HG03135 (cell line): ENCODE measurements around the gene ASAH2B.
"Not testable (repeated sequence)": the region's sequence is repeated elsewhere in the genome, so short reads cannot be mapped to it uniquely, and the experiment has no call there.

Experiments used
- ATAC-seq: cut with Tn5 transposase; IDR thresholded peaks from one replicate; pipeline ENCODE4 v1.9.1; 2021; ENCODE audit warnings: mild to moderate bottlenecking, moderate library complexity; ENCODE audit not compliant: unreplicated experiment

Gene ASAH2B

DNA sequence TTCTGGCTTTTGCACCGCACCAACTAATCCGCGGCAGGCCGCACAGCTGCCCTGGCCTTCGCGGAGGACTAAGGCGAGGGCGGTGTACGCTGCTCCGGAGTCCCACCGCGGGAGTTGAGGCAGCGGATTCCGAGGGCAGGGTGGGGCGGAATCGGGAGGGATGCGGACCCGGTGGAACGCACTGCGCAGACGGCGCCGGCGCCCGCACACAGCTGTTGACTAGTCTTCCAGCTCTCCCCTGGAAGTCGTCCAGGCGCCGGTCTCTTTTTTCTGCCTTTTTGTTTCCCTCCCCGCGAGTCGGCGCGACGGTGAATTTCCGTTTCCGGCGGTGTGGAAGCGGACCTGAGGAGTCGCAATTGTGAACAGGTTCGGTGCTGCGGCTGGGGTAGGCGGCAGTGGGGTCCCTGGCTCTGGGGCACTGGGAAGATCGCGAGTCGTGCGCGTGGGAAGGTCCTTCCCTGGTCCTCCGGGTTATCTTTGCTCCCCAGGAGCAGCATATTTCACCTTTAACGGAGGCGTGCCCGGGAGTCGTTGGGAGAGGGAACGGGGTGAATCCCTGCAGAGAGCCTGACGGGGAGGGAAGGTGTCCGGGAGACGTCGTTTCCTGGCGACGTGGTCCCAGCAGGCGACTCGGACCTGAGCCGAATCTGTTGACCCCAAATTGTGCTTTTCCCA, at the start of gene ASAH2B:
TSS of gene ASAH2B (plus strand) at position 319 of the 675 bp plus-strand sequence. CDS start 5,195 bp downstream, outside the sequence.
- ATAC-seq: peak; percentile 78

DNA sequence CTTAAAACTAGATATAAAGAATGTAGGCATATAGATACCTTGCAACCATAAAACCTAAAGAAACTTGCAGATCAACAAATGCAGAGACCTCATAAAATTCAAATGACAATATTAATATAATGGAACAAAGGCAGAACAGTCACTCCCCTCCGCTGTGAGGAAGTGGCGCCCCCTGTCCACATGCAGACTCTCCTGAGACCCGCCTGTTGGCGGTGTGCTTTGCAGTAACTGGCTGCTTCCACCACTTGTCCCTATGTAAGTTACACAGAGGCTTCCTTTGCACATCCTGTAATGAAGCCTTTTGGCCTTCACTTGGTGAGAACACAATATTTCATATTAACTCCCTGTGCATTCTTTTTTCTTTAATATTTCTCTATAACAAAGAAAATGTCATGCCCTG, 41.9 kb upstream of the ASAH2B start:
- ATAC-seq: not testable (repeated sequence)

DNA sequence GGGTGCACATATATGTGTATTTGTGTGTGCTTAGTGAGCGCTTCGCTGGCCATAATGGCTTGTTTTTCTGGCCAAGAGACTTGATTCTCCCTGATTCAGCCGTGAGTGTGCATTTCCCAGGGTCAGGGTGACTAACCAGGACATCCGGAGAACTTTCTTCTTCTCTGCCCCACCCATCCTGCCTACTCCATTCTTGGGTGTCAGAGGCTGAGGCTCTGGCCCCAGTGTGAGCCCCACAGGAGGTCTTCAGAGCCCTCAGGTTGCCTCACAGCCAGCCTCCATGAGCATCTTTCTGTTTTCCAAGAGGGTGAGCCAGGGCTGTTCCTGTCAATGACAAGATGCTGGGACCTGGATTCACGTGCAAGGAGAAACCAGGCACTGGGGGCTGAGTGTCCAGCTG, 37.8 kb upstream of the ASAH2B start:
- not testable (repeated sequence) for ATAC-seq

DNA sequence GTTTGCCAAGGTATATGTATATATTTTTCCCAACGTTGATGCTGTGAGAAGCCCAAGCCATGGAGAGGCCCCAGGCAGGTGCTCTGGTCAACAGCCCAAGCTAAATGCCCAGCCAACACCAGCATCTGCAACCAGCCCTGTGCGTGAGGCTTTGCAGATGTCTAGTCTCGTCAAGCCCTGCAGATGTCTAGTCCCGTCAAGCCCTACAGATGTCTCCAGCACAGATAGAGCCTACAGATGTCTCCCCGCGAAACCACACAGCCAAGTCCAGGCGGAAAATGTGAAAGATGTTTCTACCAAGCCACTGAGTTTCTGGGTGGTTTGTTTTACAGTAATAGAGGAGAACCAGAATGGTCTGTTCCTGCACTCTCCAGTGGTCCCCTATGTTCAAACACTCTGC, 36.7 kb upstream of the ASAH2B start:
- ATAC-seq: not testable (repeated sequence)

DNA sequence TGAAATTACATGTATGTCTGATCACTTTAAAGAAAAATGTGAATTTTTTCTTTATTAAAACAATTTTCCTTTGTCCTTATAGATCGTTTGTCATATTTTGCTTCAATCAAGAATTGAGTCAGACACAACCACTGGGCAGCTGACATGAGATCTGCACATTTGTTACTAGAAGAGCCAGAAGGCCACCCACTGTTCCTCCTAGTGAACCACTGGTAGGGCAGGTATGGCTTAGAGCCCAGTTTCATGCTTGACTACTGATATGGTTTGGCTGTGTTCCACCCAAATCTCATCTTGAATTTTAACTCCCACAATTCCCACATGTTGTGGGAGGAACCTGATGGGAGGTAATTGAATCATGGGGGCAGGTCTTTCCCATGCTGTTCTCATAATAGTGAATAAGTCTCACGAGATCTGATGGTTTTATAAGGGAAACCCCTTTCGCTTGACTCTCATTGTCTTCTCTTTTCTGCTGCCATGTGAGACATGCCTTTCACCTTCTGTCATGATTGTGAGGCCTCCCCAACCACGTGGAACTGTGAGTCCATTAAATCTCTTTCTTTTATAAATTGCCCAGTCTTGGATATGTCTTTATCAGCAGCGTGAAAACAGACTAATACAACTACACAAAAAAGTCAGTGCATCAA, 35.2 kb upstream of the ASAH2B start:
- ATAC-seq: not testable (repeated sequence)

DNA sequence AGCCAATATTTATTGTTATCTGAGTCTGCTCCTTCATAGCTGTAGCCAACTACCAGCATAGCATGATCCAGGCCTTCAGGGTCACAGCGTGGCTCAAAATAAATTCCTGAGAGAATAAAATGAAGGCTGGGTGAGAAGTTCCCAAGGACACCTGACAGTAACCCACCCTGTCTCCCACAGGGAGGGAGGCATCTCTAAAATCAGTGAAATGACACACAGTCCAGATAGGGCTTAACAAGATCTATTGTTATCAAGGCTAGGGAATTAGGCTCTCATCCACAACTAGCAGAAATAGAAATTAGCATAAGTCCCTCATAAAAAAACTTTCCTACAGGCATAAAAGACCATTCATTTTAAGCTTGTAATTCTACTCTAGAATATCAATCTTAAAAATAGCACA, 33.7 kb upstream of the ASAH2B start:
- not testable (repeated sequence) for ATAC-seq

DNA sequence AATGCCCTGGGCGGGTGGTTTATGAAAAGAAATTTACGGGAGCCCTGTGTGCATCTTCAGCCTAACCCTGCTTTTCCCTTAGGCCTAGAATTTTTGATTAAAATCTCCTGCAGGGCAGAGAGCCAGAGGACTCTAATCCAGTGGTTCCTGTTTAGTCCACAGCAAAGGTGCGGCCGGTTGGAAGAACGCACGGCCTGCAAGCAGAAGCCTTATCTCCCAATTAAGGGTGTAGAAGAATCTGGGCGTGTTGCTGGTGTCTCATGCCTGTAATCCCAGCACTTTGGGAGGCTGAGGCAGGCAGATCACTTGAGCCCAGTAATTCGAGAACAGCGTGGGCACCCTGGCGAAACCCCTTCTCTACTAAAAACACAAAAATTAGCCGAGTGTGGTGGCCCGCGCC, 29.5 kb upstream of the ASAH2B start:
- not testable (repeated sequence) for ATAC-seq

DNA sequence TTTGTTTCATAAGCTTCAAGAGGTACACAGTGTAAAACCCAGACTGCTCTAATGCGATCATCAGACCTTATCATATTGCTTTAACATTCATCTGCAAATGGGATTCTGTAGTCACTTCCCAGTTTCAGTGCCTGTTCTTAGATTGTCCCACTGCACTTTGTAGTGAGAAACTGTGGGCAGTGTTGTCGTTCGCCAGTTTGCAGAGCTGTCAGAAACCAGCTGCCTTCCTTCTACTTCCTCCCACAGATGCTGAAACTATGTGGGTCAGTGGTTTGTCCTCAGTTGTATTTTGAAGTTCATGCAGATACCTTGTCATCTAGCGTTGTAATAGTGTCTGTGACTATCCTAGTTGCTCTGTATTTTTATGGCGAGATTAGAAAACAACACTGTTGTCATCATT, 15.9 kb upstream of the ASAH2B start:
- ATAC-seq: not testable (repeated sequence)

DNA sequence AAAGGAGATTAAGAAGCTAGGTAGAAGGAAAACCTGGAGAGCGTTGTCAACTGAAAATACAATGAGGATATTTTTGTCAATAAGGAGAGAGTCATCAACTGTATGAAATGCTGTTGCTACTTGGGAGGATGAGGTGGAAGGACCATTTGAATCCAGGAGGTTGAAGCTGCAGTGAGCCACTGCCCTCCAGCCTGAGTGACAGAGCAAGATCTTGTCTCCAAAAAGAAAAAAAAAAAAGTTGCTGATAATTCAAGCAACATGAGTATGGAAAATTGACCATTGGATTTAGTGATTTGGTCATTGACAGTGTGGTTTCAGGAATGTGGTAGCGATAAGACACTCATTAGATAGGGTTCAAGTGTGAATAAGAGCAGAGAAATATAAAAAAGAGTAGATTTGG, 11.6 kb upstream of the ASAH2B start:
- not testable (repeated sequence) for ATAC-seq

DNA sequence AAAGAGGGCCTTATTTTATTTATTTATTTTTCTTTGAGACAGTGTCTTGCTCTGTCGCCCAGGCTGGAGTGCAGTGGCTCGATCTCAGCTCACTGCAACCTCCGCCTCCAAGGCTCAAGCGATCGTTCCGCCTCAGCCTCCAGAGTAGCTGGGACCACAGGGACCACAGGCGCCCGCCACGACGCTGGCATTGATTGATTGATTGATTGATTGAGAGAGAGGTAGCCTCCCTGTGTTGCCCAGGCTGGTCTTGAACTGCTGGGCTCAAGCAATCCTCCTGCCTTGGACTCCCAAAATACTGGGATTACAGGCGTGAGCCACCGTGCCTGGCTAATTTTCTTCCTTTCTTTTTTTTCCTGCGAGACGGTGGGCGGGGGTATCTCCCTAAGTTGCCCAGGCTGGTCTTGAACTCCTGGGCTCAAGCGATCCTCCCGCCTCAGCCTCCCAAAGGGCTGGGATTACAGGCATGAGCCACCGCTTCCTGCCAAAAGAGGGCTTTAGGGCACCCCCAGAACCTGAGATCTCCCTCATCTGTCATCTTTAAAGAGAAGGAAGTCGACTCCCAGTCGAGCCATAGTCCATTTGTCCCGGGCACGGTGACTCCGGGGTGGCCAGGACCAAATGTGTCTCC, 634 bp upstream of the ASAH2B start:
- peak; percentile 2 for ATAC-seq

DNA sequence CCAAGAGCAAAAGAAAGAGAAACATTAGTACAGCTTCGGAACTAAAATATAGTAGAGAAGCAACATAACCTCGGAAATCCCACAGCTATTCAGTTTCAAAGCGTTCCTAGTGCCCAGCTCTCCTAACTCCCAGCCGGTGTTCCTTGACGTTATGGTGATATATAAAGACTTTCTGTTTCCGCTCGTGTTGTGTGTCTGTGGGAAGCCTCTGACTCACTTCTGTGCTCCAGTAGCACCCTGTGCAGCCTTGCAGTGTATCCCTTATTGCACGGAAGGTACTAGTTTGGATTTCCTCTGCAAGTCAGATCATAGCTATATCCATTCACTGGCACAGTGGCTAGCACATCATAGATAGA, 535 bp downstream of the ASAH2B start:
- ATAC-seq: peak; percentile 35

DNA sequence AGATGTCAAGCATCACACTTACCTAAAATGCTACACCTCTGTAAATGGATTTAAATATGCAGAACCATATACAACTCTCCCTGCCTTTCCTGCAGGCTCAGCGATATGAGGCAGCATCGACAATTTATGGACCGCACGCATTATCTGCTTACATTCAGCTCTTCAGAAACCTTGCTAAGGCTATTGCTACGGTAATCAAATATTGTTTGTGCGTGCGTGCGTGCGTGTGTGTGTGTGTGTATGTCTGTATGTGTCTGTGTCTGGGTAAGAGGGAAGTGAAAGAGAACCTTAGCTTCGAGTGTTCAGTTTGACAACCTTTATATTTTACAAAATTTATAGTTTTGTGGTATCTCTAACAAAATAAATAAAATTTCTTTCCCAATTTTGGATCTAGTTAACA, 3.1 kb downstream of the ASAH2B start:
- ATAC-seq: not testable (repeated sequence)

DNA sequence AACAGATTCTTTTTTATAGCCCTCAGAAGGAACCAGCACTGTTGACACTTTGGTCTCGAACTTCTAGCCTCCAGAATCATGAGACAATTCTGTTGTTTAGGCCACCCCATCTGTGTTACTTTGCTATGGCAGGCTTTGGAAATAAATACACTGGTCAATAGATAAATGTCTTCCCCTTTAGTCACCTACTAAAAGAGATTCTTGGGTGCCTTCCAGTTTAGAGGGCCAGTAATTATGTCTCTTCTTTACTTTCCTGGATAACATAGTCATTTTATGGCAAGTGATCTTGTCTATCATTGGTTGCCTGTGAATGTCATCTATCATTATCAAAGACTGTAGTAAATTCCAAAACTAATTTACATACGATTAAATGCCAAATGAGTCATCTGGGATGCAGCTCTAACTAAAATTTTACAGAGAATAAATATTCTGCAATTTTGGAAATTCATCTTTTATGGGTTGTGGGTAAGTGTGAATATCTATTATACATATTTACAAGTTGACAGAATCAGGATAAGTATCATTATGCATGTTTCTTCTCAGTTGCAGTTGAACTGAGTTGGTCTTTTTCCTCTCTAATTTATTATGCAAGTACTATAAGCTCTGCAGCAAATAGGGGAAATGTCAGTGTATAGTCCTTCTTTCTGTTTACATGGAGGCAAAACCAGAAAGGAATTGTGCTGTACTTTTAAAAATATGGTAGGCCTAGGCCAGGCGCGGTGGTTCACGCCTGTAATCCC, 27.2 kb downstream of the ASAH2B start:
- not testable (repeated sequence) for ATAC-seq

DNA sequence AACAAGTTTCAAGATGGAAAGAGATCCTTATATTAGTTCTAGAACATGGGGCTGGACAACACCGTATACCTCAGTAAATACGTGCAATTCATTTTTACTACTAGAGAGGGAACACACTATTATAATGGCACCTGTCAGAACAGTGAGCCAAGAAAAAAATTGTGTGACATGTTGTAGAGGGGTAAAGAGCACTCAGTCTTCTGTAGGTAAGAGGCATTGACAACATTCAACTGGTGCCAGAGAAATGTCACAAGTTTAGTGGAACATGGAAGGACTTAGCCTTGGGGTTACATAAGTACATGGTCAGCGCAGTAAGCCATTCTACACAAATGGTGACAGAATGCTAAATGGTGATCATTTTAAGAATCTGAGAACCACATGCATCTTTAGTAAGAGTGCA, 32.3 kb downstream of the ASAH2B start:
- ATAC-seq: not testable (repeated sequence)

DNA sequence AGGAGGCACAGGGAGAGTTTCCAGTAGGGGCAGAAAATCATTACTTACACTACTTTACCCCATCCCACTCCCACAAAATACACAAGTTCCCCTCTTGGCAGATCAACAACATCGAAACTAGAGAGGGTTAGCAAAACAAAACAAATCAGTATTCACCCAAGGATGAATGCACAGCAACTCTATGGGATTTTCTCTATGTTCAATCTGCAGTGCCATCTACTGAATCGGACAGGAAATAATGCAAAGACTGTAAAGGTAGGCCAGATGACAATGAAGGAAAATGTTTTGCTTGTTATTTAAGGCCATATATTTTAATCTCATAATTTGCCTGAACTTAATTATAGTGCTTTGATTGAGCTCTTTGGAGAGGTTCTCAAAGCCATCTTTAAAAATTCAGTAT, 35.1 kb downstream of the ASAH2B start:
- not testable (repeated sequence) for ATAC-seq

DNA sequence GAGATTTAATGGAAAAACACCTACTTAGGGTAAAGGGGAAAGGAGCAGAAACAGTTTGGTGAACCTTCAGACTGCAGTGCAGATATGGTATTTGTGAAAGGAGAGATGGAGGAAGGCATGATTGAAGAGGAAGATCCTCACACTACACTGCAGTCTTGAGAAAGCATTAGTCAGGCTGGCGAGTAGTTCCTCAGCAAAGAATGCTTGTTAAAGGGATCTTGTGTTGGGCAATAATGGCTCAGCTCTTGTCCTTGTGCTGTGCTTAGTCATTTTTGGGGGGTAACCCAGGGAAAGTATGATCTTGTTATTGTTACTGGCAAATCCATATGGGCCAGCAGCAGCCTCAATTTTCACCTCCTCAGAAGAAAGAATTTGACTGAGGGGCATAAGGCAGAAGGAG, 40.3 kb downstream of the ASAH2B start:
- not testable (repeated sequence) for ATAC-seq

DNA sequence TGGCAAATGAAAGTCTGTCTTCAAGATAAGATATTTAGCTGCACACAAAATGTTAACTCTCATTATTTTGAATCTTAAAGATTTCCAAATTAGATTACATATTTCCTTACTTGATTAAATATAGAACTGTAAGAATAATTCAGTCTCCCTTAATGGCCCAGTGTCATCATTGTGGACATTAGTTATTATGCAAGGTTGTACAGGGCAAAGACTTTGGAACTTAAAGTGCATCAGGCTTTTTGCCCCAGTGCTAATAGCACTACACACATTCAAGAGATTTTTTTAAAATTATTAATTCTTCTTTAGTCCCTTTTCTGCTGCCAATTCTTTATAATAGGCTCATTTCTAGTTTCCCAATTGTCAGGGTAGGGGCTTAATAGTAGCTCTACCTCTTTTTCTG, 42.3 kb downstream of the ASAH2B start:
- not testable (repeated sequence) for ATAC-seq

DNA sequence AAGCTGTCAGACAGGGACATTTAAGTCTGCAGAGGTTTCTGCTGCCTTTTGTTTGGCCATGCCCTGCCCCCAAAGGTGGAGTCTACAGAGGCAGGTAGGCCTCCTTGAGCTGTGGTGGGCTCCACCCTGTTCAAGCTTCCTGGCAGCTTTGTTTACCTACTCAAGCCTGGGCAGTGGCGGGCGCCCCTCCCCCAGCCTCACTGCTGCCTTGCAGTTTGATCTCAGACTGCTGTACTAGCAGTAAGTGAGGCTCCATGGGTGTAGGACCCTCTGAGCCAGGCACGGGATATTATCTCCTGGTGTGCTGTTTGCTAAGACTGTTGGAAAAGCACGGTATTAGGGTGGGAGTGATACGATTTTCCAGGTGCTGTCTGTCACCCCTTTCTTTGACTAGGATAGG, 48.2 kb downstream of the ASAH2B start:
- ATAC-seq: not testable (repeated sequence)

DNA sequence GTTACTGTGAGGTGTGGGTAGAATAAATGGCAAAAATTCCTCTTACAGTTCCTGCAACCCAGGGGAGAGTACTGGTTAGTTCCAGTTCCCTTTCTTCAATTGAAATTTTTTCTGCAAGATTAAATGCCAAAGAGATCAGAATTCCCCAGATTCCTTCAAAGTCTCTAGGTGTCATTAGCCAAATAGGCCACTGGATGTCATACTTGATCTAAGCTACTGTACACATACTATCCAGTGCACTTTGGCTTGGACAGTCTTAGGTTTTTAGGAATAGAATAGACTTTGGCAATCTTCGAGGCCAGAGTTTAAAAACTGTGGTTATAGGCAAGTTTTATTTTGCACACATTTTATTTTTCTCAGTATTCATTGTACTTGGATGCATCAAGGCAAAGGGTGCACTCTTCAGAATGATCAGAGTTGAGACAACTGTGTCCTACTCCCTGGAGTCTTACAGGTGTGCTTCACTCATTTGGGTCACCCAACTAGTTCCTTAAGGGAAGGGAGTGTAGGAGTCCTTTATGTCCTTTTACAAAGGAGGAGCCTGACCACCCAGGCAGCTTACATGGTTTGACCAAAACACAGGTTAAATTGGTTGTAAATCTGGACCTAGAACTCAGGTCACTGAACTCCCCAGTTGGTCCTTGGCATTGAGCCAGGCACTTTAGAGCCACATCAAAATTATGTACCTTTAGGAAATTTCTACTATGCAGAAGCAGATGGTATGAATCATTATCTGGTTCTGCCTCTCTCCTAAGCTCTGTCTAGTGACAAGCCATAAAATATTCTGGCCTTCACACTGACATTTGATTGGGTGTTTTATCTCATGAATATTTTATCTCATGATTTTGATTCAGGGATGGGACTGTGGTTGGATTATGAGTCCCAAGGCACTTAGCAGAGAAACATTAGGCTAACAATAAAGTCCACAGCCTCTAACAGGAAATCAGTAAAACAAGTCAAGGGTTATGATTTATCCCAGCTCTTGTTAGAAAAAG, 49.5 kb downstream of the ASAH2B start:
- no peak for ATAC-seq

DNA sequence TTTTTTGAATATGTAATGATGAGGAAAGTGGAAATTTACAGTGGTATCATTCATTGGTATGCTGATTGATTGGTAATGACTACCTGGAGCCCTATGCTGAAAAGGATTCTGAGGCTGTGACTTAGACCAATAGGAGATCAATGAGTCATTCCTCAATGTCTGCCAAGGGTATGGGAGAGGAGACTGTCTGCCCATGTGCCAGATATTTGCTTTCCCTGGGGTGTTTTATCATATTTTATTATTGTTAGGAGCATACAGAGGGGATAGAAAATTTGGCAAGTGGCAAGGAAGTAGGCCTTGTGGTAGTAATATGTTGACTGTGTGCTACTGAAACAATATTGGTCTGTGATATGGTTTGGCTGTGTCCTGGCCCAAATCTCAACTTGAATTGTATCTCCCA, 54.8 kb downstream of the ASAH2B start:
- no peak for ATAC-seq
